Neural progenitor cell (in vitro differentiated cells): Measurements from ENCODE around the gene GDF7. TPM values are rescaled to one million over a fixed set of nuclear protein-coding genes. Genes with fewer than 3 reads are reported as not detected.

Experiments
- DNase-seq: peaks from one replicate; pipeline ENCODE4 v3.0.0-alpha.2; 2016; ENCODE audit warnings: low spot score
- H2AFZ ChIP-seq: fragments of 200-600 bp; sonication (generic); replicated peaks from 2 replicates; pipeline ENCODE4 v1.6.1; 2016; ENCODE audit warnings: antibody characterized with exemption
- H3F3A ChIP-seq: fragments of 200-600 bp; sonication (generic); 2 replicates; pipeline ENCODE4 v1.6.1; 2016; ENCODE audit warnings: antibody characterized with exemption, low read depth
- H3K27ac ChIP-seq: fragments of 200-600 bp; sonication (generic); 2 replicates; pipeline ENCODE4 v1.5.1; 2016; ENCODE audit warnings: mild to moderate bottlenecking
- H3K27me3 ChIP-seq: fragments of 200-600 bp; sonication (generic); 2 replicates; pipeline ENCODE4 v1.6.1; 2016; ENCODE audit warnings: mild to moderate bottlenecking, moderate library complexity
- H3K36me3 ChIP-seq: fragments of 200-600 bp; sonication (generic); 2 replicates; pipeline ENCODE4 v1.5.1; 2016
- H3K4me1 ChIP-seq: fragments of 200-600 bp; sonication (generic); 2 replicates; pipeline ENCODE4 v1.6.1; 2016; ENCODE audit warnings: mixed run types
- H3K4me2 ChIP-seq: fragments of 200-600 bp; sonication (generic); 2 replicates; pipeline ENCODE4 v1.6.1; 2016
- H3K4me3 ChIP-seq: fragments of 200-600 bp; sonication (generic); 2 replicates; pipeline ENCODE4 v1.5.1; 2016
- H3K79me2 ChIP-seq: fragments of 200-600 bp; sonication (generic); 2 replicates; pipeline ENCODE4 v1.6.1; 2016; ENCODE audit warnings: low read depth
- H3K9ac ChIP-seq: fragments of 200-600 bp; sonication (generic); 2 replicates; pipeline ENCODE4 v1.6.1; 2016
- H3K9me3 ChIP-seq: fragments of 200-600 bp; sonication (generic); 2 replicates; pipeline ENCODE4 v1.5.1; 2016; ENCODE audit warnings: low read depth
- H4K20me1 ChIP-seq: fragments of 200-600 bp; sonication (generic); 2 replicates; pipeline ENCODE4 v1.6.1; 2016; ENCODE audit warnings: low read depth
- H3K27ac Mint-ChIP-seq: 3 replicates; pipeline ENCODE4 v1.8.0; 2021; ENCODE audit warnings: mixed read lengths
- H3K27me3 Mint-ChIP-seq: 2 replicates; pipeline ENCODE4 v1.8.0; 2022; ENCODE audit warnings: low read depth, mild to moderate bottlenecking, inconsistent platforms, moderate library complexity, mixed read lengths; ENCODE audit not compliant: insufficient read depth
- H3K36me3 Mint-ChIP-seq: 3 replicates; pipeline ENCODE4 v1.8.0; 2021; ENCODE audit warnings: mixed read lengths
- H3K4me1 Mint-ChIP-seq: 3 replicates; pipeline ENCODE4 v1.8.0; 2021; ENCODE audit warnings: mixed read lengths
- H3K4me3 Mint-ChIP-seq: 3 replicates; pipeline ENCODE4 v1.8.0; 2021; ENCODE audit warnings: mild to moderate bottlenecking, moderate library complexity, mixed read lengths
- H3K9me3 Mint-ChIP-seq: 3 replicates; pipeline ENCODE4 v1.8.0; 2020; ENCODE audit warnings: mixed read lengths
- CTCF ChIP-seq: fragments of 200-600 bp; sonication (generic); IDR thresholded peaks from 2 replicates; pipeline ENCODE4 v1.5.1; 2017; ENCODE audit warnings: antibody characterized with exemption, mild to moderate bottlenecking
- EZH2 ChIP-seq: fragments of 200-600 bp; sonication (generic); IDR thresholded peaks from 2 replicates; pipeline ENCODE4 v1.6.1; 2017; ENCODE audit warnings: antibody characterized with exemption, mild to moderate bottlenecking, moderate library complexity
- EZH2phosphoT487 ChIP-seq: fragments of 200-600 bp; sonication (generic); IDR thresholded peaks from 2 replicates; pipeline ENCODE4 v1.6.1; 2017; ENCODE audit warnings: antibody characterized with exemption
- total RNA-seq: library from RNA; depleted of rRNA; stranded (reverse); fragments of >200 nt; gene quantifications from 2 replicates; pipeline ENCODE4 v1.2.3, GENCODE V29; 2015; ENCODE audit warnings: low replicate concordance

Gene GDF7
- total RNA-seq, 1 donor from 2014 or later = not detected

GRCh38 chr2:20661421-20662307, 5.3 kb upstream of the GDF7 start:
- no peaks in the 10 kb centered on the region for H3K36me3 ChIP-seq
- Mint-ChIP-seq H3K36me3 (no peaks in the 10 kb centered on the region), H3K9me3 (no peaks in the 10 kb centered on the region), H3K27ac (no peak overlapping the region), H3K4me3 (peak overlapping the region; percentile 21), H3K27me3 (peaks cover 49% of the 10 kb centered on the region), H3K4me1 (peaks cover 39% of the 10 kb centered on the region)
- TF ChIP-seq EZH2 (peak; percentile 60), CTCF (peak; percentile 95), EZH2phosphoT487 (peak; percentile 45)
- no peaks in the 10 kb centered on the region for H3K9me3 ChIP-seq
- H3K27me3 ChIP-seq = peaks cover 96% of the 10 kb centered on the region
- H3K27ac ChIP-seq = no peak overlapping the region
- H3K4me1 ChIP-seq = peaks cover 14% of the 10 kb centered on the region
- H3K9ac ChIP-seq = no peak overlapping the region
- H3F3A ChIP-seq = no peaks in the 10 kb centered on the region
- no peaks in the 10 kb centered on the region for H3K79me2 ChIP-seq
- no peak overlapping the region for H3K4me2 ChIP-seq
- H3K4me3 ChIP-seq = no peak overlapping the region
- DNase-seq = peak; percentile 78
- peaks cover 21% of the 10 kb centered on the region for H4K20me1 ChIP-seq
- H2AFZ ChIP-seq = no peak overlapping the region

- TF ChIP-seq EZH2phosphoT487 (no peak), EZH2 (no peak), CTCF (no peak)
- H4K20me1 ChIP-seq = peaks cover 21% of the 10 kb centered on the region
- peaks cover 36% of the 10 kb centered on the region for H3K4me1 Mint-ChIP-seq
- no peak for DNase-seq
- no peaks in the 10 kb centered on the region for H3K36me3 Mint-ChIP-seq
- no peaks in the 10 kb centered on the region for H3K9me3 Mint-ChIP-seq
- no peaks in the 10 kb centered on the region for H3K79me2 ChIP-seq
- H3K27ac ChIP-seq = no peak overlapping the region
- no peak overlapping the region for H2AFZ ChIP-seq
- H3K27ac Mint-ChIP-seq = no peak overlapping the region
- peak overlapping the region; percentile 35 for H3K4me3 Mint-ChIP-seq
- H3K4me1 ChIP-seq = peaks cover 11% of the 10 kb centered on the region
- no peaks in the 10 kb centered on the region for H3F3A ChIP-seq
- H3K9ac ChIP-seq = no peak overlapping the region
- H3K27me3 Mint-ChIP-seq = peaks cover 49% of the 10 kb centered on the region
- no peak overlapping the region for H3K4me3 ChIP-seq
- no peak overlapping the region for H3K4me2 ChIP-seq
- no peaks in the 10 kb centered on the region for H3K36me3 ChIP-seq
- peaks cover 97% of the 10 kb centered on the region for H3K27me3 ChIP-seq
- H3K9me3 ChIP-seq = no peaks in the 10 kb centered on the region
These were observed 4.5 kb upstream of the GDF7 start for GRCh38 chr2:20662308-20662937.

- H3K27ac Mint-ChIP-seq = no peak overlapping the region
- Histone ChIP-seq H3K4me2 (no peak overlapping the region), H3K9me3 (no peaks in the 10 kb centered on the region), H3K79me2 (no peaks in the 10 kb centered on the region), H3F3A (no peaks in the 10 kb centered on the region), H3K36me3 (no peaks in the 10 kb centered on the region), H2AFZ (no peak overlapping the region), H3K4me1 (peaks cover 13% of the 10 kb centered on the region), H3K27me3 (peaks cover 98% of the 10 kb centered on the region), H3K27ac (no peak overlapping the region), H4K20me1 (peaks cover 31% of the 10 kb centered on the region), H3K4me3 (no peak overlapping the region), H3K9ac (no peak overlapping the region)
- DNase-seq = no peak
- peaks cover 58% of the 10 kb centered on the region for H3K27me3 Mint-ChIP-seq
- no peak for TF ChIP-seq EZH2
- TF ChIP-seq EZH2phosphoT487 = no peak
- TF ChIP-seq CTCF = no peak
- H3K36me3 Mint-ChIP-seq = peaks cover 3% of the 10 kb centered on the region
- peaks cover 39% of the 10 kb centered on the region for H3K4me1 Mint-ChIP-seq
- no peaks in the 10 kb centered on the region for H3K9me3 Mint-ChIP-seq
- H3K4me3 Mint-ChIP-seq = no peak overlapping the region
These were observed 3.5 kb upstream of the GDF7 start for GRCh38 chr2:20663196-20664070.
